ENCODE data around the gene RELA.
"Not testable (repeated sequence)": the region's sequence is repeated elsewhere in the genome, so short reads cannot be mapped to it uniquely, and the experiment has no call there.

The RELA gene

GRCh38 chr11:65662799-65663638, at the start of gene RELA:
RELA (minus strand) TSS chr11:65662916; CDS start chr11:65662832, 84 bp downstream.
- H2AFZ ChIP-seq (ENCODE audit: low read depth, low read length), result peak within 1 kb of the TSS; percentile 73
- H3K4me3 ChIP-seq (ENCODE audit: low read length), result peak within 1 kb of the TSS; percentile 98
- H3K27me3 ChIP-seq (ENCODE audit: insufficient read depth, low read length), result no peaks in the 10 kb centered on the region
- peaks cover 12% of the 10 kb centered on the region for H3K4me1 ChIP-seq (ENCODE audit: insufficient read depth, low read length)
- peaks cover 30% of the 10 kb centered on the region for H3K36me3 ChIP-seq (ENCODE audit: insufficient read depth, low read length)
- H3K9me3 ChIP-seq (ENCODE audit: low read length), result no peaks in the 10 kb centered on the region

DNA sequence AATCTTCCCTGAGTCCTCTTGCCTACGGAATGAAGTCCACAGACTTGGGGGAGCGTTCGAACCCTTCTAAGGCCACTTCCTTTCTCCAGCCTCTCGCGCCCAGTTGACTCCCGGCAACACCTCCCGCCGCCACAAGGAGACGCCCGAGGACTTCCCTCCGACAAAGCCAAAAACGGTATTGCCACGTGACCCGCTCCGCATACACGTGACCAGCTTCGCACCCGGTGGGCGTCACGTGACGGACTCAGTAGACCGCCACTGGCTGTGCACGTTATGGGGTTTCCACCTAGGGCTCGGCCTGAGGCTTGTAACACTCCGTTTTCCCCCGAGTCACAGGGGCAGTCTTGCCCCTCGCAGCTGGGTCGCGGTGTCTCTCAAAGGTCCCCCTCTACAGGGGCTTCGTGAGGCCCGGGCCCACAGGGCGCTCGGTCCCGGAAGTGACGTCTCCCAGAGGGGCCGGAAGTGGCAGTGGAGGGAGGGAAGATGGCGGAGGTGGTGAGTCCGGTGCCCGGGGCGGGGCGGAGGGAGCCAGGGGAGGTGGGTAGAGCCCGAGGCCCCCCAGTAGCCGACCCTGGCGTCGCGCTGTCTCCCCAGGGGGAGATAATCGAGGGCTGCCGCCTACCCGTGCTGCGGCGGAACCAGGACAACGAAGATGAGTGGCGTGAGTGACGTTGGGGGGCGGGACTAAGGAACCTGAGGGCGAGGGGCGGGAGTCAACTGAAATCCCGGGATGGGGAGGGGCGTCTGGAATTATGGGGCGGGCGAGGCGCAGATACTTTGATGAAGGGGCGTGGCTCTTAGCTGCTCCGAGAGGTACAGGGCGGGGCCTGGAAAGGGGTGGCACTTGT, 49.3 kb upstream of the RELA start, which contains the start of gene KAT5:
Gene KAT5, plus strand, starts transcription at position 468 of the 848 bp plus-strand sequence. Its CDS starts 16 bp downstream, at position 484.
- Histone ChIP-seq H3K9me3 (ENCODE audit: low read length) (no peaks in the 10 kb centered on the region), H3K4me3 (ENCODE audit: low read length) (peak within 1 kb of the TSS; percentile 64), H3K4me1 (ENCODE audit: insufficient read depth, low read length) (peaks cover 5% of the 10 kb centered on the region), H2AFZ (ENCODE audit: low read depth, low read length) (peak within 1 kb of the TSS; percentile 91), H3K36me3 (ENCODE audit: insufficient read depth, low read length) (peaks cover 39% of the 10 kb centered on the region), H3K27me3 (ENCODE audit: insufficient read depth, low read length) (no peaks in the 10 kb centered on the region)

DNA sequence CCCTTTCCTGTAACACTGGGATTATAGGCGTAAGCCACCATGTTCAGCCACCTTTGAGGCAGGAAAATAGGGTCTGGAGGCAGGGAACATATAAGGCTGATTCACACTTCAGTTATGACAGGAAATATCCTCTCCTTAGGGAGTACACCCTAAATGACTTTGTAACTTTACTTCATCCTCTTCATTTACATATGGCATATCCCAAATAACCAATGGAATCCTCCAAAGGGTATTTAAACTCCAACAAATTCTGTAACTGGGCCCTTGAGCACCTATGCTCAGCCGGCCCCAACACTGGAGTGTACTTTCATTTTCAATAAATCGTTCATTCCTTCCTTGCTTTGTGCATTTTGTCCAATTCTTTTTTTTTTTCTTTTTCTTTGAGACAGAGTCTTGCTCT, 47.7 kb upstream of the RELA start:
- Histone ChIP-seq H3K36me3 (ENCODE audit: insufficient read depth, low read length) (peaks cover 26% of the 10 kb centered on the region), H2AFZ (ENCODE audit: low read depth, low read length) (no peak overlapping the region), H3K27me3 (ENCODE audit: insufficient read depth, low read length) (no peaks in the 10 kb centered on the region), H3K4me3 (ENCODE audit: low read length) (no peak overlapping the region), H3K9me3 (ENCODE audit: low read length) (no peaks in the 10 kb centered on the region), H3K4me1 (ENCODE audit: insufficient read depth, low read length) (peaks cover 7% of the 10 kb centered on the region)

DNA sequence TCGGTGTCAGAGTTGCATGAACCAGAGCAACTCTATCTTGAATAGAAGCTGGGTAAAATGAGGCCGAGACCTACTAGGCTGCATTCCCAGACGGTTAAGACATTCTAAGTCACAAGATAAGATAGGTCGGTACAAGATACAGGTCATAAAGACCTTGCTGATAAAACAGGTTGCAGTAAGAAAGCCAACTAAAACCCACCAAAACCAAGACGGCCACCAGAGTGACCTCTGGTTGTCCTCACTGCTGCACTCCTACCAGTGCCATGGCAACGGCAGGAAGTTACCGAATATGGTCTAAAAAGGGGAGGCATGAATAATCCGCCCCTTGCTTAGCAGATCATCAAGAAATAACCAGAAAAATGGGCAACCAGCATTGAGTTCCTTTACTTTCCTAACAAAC, 46.9 kb upstream of the RELA start:
- Histone ChIP-seq H3K36me3 (ENCODE audit: insufficient read depth, low read length) (peaks cover 20% of the 10 kb centered on the region), H3K4me1 (ENCODE audit: insufficient read depth, low read length) (peaks cover 7% of the 10 kb centered on the region), H3K4me3 (ENCODE audit: low read length) (no peak overlapping the region), H3K27me3 (ENCODE audit: insufficient read depth, low read length) (no peaks in the 10 kb centered on the region), H2AFZ (ENCODE audit: low read depth, low read length) (no peak overlapping the region), H3K9me3 (ENCODE audit: low read length) (no peaks in the 10 kb centered on the region)

- no peaks in the 10 kb centered on the region for H3K27me3 ChIP-seq (ENCODE audit: insufficient read depth, low read length)
- H2AFZ ChIP-seq (ENCODE audit: low read depth, low read length), result no peak overlapping the region
- H3K4me1 ChIP-seq (ENCODE audit: insufficient read depth, low read length), result peaks cover 7% of the 10 kb centered on the region
Observed at GRCh38 chr11:65708451-65708850, 45.7 kb upstream of the RELA start.

DNA sequence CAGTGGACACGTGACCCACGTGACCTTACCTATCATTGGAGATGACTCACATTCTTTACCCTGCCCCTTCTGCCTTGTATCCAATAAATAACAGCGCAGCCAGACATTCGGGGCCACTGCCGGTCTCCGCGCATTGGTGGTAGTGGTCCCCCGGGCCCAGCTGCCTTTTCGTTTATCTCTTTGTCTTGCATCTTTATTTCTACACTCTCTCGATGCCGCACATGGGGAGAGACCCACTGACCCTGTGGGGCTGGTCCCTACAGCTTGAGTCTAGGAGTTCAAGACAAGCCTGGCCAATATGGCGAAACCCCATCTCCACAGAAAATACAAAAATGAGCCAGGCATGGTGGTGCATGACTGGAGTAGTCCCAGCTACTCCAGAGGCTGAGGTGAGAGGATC, 44.3 kb upstream of the RELA start:
- H3K4me3 ChIP-seq (ENCODE audit: low read length); H2AFZ ChIP-seq (ENCODE audit: low read depth, low read length); H3K9me3 ChIP-seq (ENCODE audit: low read length); H3K27me3 ChIP-seq (ENCODE audit: insufficient read depth, low read length); H3K4me1 ChIP-seq (ENCODE audit: insufficient read depth, low read length); H3K36me3 ChIP-seq (ENCODE audit: insufficient read depth, low read length): not testable (repeated sequence)

More at GRCh38 chr11:65708451-65708850, 45.7 kb upstream of the RELA start:
- Histone ChIP-seq H3K9me3 (ENCODE audit: low read length) (no peaks in the 10 kb centered on the region), H3K4me3 (ENCODE audit: low read length) (no peak overlapping the region), H3K36me3 (ENCODE audit: insufficient read depth, low read length) (peaks cover 8% of the 10 kb centered on the region)

- not testable (repeated sequence) for H3K4me1 ChIP-seq (ENCODE audit: insufficient read depth, low read length); H3K27me3 ChIP-seq (ENCODE audit: insufficient read depth, low read length); H3K36me3 ChIP-seq (ENCODE audit: insufficient read depth, low read length); H3K4me3 ChIP-seq (ENCODE audit: low read length); H3K9me3 ChIP-seq (ENCODE audit: low read length)
- H2AFZ ChIP-seq (ENCODE audit: low read depth, low read length), result peak overlapping the region; percentile 47
Observed at GRCh38 chr11:65706303-65706763, 43.6 kb upstream of the RELA start.

- Histone ChIP-seq H3K9me3 (ENCODE audit: low read length) (peaks cover 6% of the 10 kb centered on the region), H3K27me3 (ENCODE audit: insufficient read depth, low read length) (no peaks in the 10 kb centered on the region), H3K36me3 (ENCODE audit: insufficient read depth, low read length) (no peaks in the 10 kb centered on the region), H2AFZ (ENCODE audit: low read depth, low read length) (no peak overlapping the region), H3K4me3 (ENCODE audit: low read length) (no peak overlapping the region), H3K4me1 (ENCODE audit: insufficient read depth, low read length) (peaks cover 2% of the 10 kb centered on the region)
Observed at GRCh38 chr11:65703846-65704245, 41.1 kb upstream of the RELA start.

- peaks cover 2% of the 10 kb centered on the region for H3K4me1 ChIP-seq (ENCODE audit: insufficient read depth, low read length)
- H3K27me3 ChIP-seq (ENCODE audit: insufficient read depth, low read length), result no peaks in the 10 kb centered on the region
- H2AFZ ChIP-seq (ENCODE audit: low read depth, low read length), result no peak overlapping the region
- no peak overlapping the region for H3K4me3 ChIP-seq (ENCODE audit: low read length)
- no peaks in the 10 kb centered on the region for H3K36me3 ChIP-seq (ENCODE audit: insufficient read depth, low read length)
- H3K9me3 ChIP-seq (ENCODE audit: low read length), result peaks cover 6% of the 10 kb centered on the region
Observed at GRCh38 chr11:65701686-65702085, 39.0 kb upstream of the RELA start.

GRCh38 chr11:65700399-65700798, 37.7 kb upstream of the RELA start:
- H3K9me3 ChIP-seq (ENCODE audit: low read length), result peaks cover 6% of the 10 kb centered on the region
- H3K27me3 ChIP-seq (ENCODE audit: insufficient read depth, low read length), result no peaks in the 10 kb centered on the region
- no peak overlapping the region for H2AFZ ChIP-seq (ENCODE audit: low read depth, low read length)
- H3K36me3 ChIP-seq (ENCODE audit: insufficient read depth, low read length), result no peaks in the 10 kb centered on the region
- no peaks in the 10 kb centered on the region for H3K4me1 ChIP-seq (ENCODE audit: insufficient read depth, low read length)
- no peak overlapping the region for H3K4me3 ChIP-seq (ENCODE audit: low read length)

DNA sequence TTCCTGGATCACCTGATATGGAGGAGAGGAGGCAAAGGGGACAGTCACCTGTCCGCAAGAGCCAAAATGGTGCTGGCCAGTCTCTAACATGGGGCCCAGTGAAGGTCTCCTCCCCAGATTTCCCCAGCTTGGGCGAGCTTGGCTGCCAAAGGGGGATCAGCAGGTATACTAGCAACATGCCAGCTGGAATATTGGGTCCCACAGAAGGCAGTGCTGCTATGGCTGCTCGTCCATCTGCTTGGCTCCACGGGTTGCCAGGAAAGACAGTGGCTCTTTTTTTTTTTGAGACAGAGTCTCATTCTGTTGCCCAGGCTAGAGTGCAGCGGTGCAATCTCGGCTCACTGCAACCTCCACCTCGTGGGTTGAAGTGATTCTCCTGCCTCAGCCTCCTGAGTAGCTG, 36.6 kb upstream of the RELA start:
- Histone ChIP-seq H3K4me3 (ENCODE audit: low read length) (no peak overlapping the region), H3K4me1 (ENCODE audit: insufficient read depth, low read length) (no peaks in the 10 kb centered on the region), H2AFZ (ENCODE audit: low read depth, low read length) (no peak overlapping the region), H3K36me3 (ENCODE audit: insufficient read depth, low read length) (no peaks in the 10 kb centered on the region), H3K27me3 (ENCODE audit: insufficient read depth, low read length) (no peaks in the 10 kb centered on the region), H3K9me3 (ENCODE audit: low read length) (peaks cover 6% of the 10 kb centered on the region)

DNA sequence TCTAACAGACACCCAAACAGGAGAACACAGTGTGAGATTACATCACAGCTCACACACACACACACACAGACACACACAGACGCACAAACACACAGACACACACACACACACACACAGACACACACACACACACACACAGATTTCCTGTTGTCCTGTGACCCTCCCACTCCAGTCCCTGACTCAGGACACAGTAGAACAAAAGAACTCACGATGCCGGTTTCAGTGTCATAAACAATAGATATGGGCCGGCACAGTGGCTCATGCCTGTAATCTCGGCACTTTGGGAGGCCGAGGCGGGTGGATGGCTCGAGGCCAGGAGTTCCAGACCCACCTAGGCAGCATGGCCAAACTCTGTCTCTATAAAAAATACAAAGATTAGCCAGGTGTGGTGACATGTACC, 35.5 kb upstream of the RELA start:
- H3K27me3 ChIP-seq (ENCODE audit: insufficient read depth, low read length), result peaks cover 4% of the 10 kb centered on the region

More for the DNA sequence above, 35.5 kb upstream of the RELA start:
- H2AFZ ChIP-seq (ENCODE audit: low read depth, low read length), result no peak overlapping the region
- H3K4me3 ChIP-seq (ENCODE audit: low read length), result no peak overlapping the region
- H3K9me3 ChIP-seq (ENCODE audit: low read length), result peaks cover 6% of the 10 kb centered on the region
- no peaks in the 10 kb centered on the region for H3K36me3 ChIP-seq (ENCODE audit: insufficient read depth, low read length)
- H3K4me1 ChIP-seq (ENCODE audit: insufficient read depth, low read length), result peaks cover 4% of the 10 kb centered on the region
